Right atrium auricular region (tissue), 2 donors: ENCODE measurements around the gene PKD1L1. TPM values are rescaled to one million over a fixed set of nuclear protein-coding genes. Genes with fewer than 3 reads are reported as not detected.
A peak's percentile ranks its signal among the peaks of the same experiment; 100 is the strongest.
"Not testable (repeated sequence)": the region's sequence is repeated elsewhere in the genome, so short reads cannot be mapped to it uniquely, and the experiment has no call there.

Source experiments
- DNase-seq: peaks from one replicate; pipeline ENCODE4 v3.0.0-alpha.2; 2019; ENCODE audit warnings: low spot score
- H3K27ac ChIP-seq, 2 donors: fragments of 200-600 bp; sonication (generic); 1 replicate in 1 of 2; 2 replicates in 1 of 2; pipeline ENCODE4 v1.5.1; 2016 to 2019
- H3K27me3 ChIP-seq, 2 donors: fragments of 200-600 bp; sonication (generic); one replicate each; pipeline versions ENCODE4 v1.5.1 to v1.6.0; 2017 to 2019
- H3K36me3 ChIP-seq: fragments of 200-600 bp; sonication (generic); one replicate; pipeline ENCODE4 v1.5.1; 2016
- H3K4me1 ChIP-seq, 2 donors: fragments of 200-600 bp; sonication (generic); one replicate each; pipeline versions ENCODE4 v1.5.1 to v1.6.0; 2017 to 2019
- H3K4me3 ChIP-seq, 2 donors: fragments of 200-600 bp; sonication (generic); 1 replicate in 1 of 2; 2 replicates in 1 of 2; pipeline ENCODE4 v1.5.1; 2017 to 2019; ENCODE audit warnings: mild to moderate bottlenecking in 1 of 2, moderate library complexity in 1 of 2
- H3K9me3 ChIP-seq, 2 donors: fragments of 200-600 bp; sonication (generic); one replicate each; pipeline ENCODE4 v1.5.1; 2019
- CTCF ChIP-seq, 2 donors: fragments of 200-600 bp; sonication (generic); IDR thresholded peaks; one replicate each; pipeline ENCODE4 v1.5.1; 2019; ENCODE audit warnings: antibody characterized with exemption in 2 of 2
- total RNA-seq, 2 donors: library from RNA; depleted of rRNA; stranded (reverse); fragments of >200 nt; gene quantifications; one replicate each; pipeline ENCODE4 v1.1.0, GENCODE V29; 2016

The PKD1L1 gene
- total RNA-seq, 2 donors from 2014 or later: 0.98 to 1.1 TPM

- no peak overlapping the region for H3K4me3 ChIP-seq
These were observed 190.3 kb downstream of the PKD1L1 start for GRCh38 chr7:47757921-47758411.

GRCh38 chr7:47756636-47757035 is 191.6 kb downstream of the PKD1L1 start:
- no peaks in the 10 kb centered on the region for H3K36me3 ChIP-seq
- H3K4me3 ChIP-seq: no peak overlapping the region
- no peaks in the 10 kb centered on the region for H3K27me3 ChIP-seq
- no peaks in the 10 kb centered on the region for H3K9me3 ChIP-seq
- no peak overlapping the region for H3K27ac ChIP-seq
- TF ChIP-seq CTCF (IDR thresholded peaks at IDR 0.05): no peak
- peaks cover 0 to 13% of the 10 kb centered on the region in 2 donors for H3K4me1 ChIP-seq
- DNase-seq: no peak

More at GRCh38 chr7:47757921-47758411, 190.3 kb downstream of the PKD1L1 start:
- peak overlapping the region; percentile 47 to 74 for H3K27ac ChIP-seq
- no peaks in the 10 kb centered on the region for H3K36me3 ChIP-seq
- no peaks in the 10 kb centered on the region for H3K9me3 ChIP-seq
- H3K4me1 ChIP-seq: peaks cover 0 to 13% of the 10 kb centered on the region in 2 donors
- DNase-seq: peak; percentile 90
- no peaks in the 10 kb centered on the region for H3K27me3 ChIP-seq
- TF ChIP-seq CTCF (IDR thresholded peaks at IDR 0.05): no peak

- peaks cover 0 to 13% of the 10 kb centered on the region in 2 donors for H3K4me1 ChIP-seq
- no peaks in the 10 kb centered on the region for H3K36me3 ChIP-seq
- H3K9me3 ChIP-seq: no peaks in the 10 kb centered on the region
- no peak overlapping the region for H3K4me3 ChIP-seq
- TF ChIP-seq CTCF (IDR thresholded peaks at IDR 0.05): no peak
- no peak overlapping the region for H3K27ac ChIP-seq
- H3K27me3 ChIP-seq: no peaks in the 10 kb centered on the region
- DNase-seq: no peak
These were observed 193.0 kb downstream of the PKD1L1 start for GRCh38 chr7:47755248-47755647.

GRCh38 chr7:47751724-47752123 is 196.5 kb downstream of the PKD1L1 start:
- H3K4me3 ChIP-seq: not testable (repeated sequence)

GRCh38 chr7:47751043-47751442 is 197.2 kb downstream of the PKD1L1 start:
- Histone ChIP-seq H3K4me1 (no peaks in the 10 kb centered on the region), H3K4me3 (no peak overlapping the region), H3K27me3 (no peaks in the 10 kb centered on the region), H3K27ac (no peak overlapping the region), H3K36me3 (no peaks in the 10 kb centered on the region), H3K9me3 (no peaks in the 10 kb centered on the region)
- no peak for DNase-seq
- no peak for TF ChIP-seq CTCF (IDR thresholded peaks at IDR 0.05)

More at GRCh38 chr7:47751724-47752123, 196.5 kb downstream of the PKD1L1 start:
- DNase-seq, H3K4me1 ChIP-seq, H3K36me3 ChIP-seq, H3K27me3 ChIP-seq, H3K27ac ChIP-seq, H3K9me3 ChIP-seq: not testable (repeated sequence)

- Histone ChIP-seq H3K4me3 (no peak overlapping the region), H3K27ac (no peak overlapping the region), H3K27me3 (no peaks in the 10 kb centered on the region), H3K36me3 (no peaks in the 10 kb centered on the region), H3K9me3 (no peaks in the 10 kb centered on the region), H3K4me1 (no peaks in the 10 kb centered on the region)
- DNase-seq: no peak
- no peak for TF ChIP-seq CTCF (IDR thresholded peaks at IDR 0.05)
These were observed 200.2 kb downstream of the PKD1L1 start for GRCh38 chr7:47748041-47748440.
